ENCODE data around the gene FN3K. TPM values are rescaled to one million over a fixed set of nuclear protein-coding genes. Genes with fewer than 3 reads are reported as not detected.

The FN3K gene
- total RNA-seq, 1 donor from 2014 or later, result 40.6 TPM

GRCh38 chr17:82696259-82696658 is 39.2 kb upstream of the FN3K start:
- Mint-ChIP-seq H3K27me3 (peaks cover 32% of the 10 kb centered on the region), H3K36me3 (ENCODE audit: insufficient read depth) (peaks cover 16% of the 10 kb centered on the region), H3K4me3 (ENCODE audit: low read depth) (no peak overlapping the region), H3K4me1 (ENCODE audit: low read depth) (peaks cover 2% of the 10 kb centered on the region), H3K27ac (no peak overlapping the region), H3K9me3 (ENCODE audit: low read depth) (peaks cover 7% of the 10 kb centered on the region)
- TF ChIP-seq CTCF (IDR thresholded peaks at IDR 0.05; ENCODE audit: unreplicated experiment), result no peak
- DNase-seq (ENCODE audit: low spot score, unreplicated experiment), result no peak

DNA sequence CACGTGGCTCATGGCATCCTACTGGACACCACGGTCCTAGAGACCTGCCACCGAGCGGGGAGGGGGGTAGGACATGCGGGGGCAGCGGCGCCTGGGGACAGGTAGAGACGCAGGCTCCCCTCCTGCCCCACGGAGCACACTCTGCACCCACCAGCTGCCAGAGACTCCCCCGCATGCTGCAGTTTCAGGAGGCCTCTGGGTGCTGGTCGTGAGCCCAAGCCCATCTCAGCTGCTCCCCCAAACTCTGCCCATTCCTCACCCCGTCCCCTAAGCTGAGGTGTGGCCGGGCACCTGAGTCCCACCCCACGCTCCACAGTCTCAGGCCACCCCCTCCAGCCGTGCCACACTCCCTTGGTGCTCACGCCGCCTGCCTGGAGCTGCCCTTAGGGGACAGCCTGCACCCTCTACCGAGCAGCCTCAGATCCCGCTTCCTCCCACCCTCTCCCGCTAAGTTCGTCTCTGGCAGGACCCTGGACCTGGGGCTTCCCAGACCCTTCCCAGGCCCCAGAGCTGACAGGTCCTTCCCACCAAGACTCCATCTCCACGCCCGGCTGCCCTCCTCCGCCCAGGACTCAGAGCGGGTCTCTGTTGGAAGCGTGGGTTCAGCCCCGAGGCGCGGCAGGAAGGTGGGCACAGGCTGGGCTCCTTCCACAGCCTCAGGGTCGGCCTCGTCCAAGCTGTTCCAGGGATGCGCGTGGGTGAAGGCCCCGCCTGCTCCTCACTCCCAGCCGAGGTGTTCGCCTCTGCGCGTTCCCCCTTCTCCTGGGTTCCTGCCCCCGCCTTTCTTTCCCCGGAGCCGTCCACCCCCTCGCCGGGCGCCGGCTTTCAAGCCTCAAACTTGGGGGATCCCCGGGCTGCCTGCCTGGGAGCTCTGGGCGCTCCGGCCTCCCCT is 38.3 kb upstream of the FN3K start:
- peak overlapping the region; percentile 57 for H3K4me3 Mint-ChIP-seq (ENCODE audit: low read depth)
- H3K4me1 Mint-ChIP-seq (ENCODE audit: low read depth), result peaks cover 2% of the 10 kb centered on the region
- DNase-seq (ENCODE audit: low spot score, unreplicated experiment), result no peak
- peaks cover 32% of the 10 kb centered on the region for H3K27me3 Mint-ChIP-seq
- peaks cover 7% of the 10 kb centered on the region for H3K9me3 Mint-ChIP-seq (ENCODE audit: low read depth)
- TF ChIP-seq CTCF (IDR thresholded peaks at IDR 0.05; ENCODE audit: unreplicated experiment), result no peak
- peaks cover 14% of the 10 kb centered on the region for H3K36me3 Mint-ChIP-seq (ENCODE audit: insufficient read depth)
- no peak overlapping the region for H3K27ac Mint-ChIP-seq

GRCh38 chr17:82697808-82698064 is 37.7 kb upstream of the FN3K start:
- DNase-seq (ENCODE audit: low spot score, unreplicated experiment), result no peak
- peak overlapping the region; percentile 57 for H3K4me3 Mint-ChIP-seq (ENCODE audit: low read depth)
- peaks cover 14% of the 10 kb centered on the region for H3K36me3 Mint-ChIP-seq (ENCODE audit: insufficient read depth)
- TF ChIP-seq CTCF (IDR thresholded peaks at IDR 0.05; ENCODE audit: unreplicated experiment), result no peak
- peaks cover 2% of the 10 kb centered on the region for H3K4me1 Mint-ChIP-seq (ENCODE audit: low read depth)
- peaks cover 7% of the 10 kb centered on the region for H3K9me3 Mint-ChIP-seq (ENCODE audit: low read depth)
- no peak overlapping the region for H3K27ac Mint-ChIP-seq
- peaks cover 32% of the 10 kb centered on the region for H3K27me3 Mint-ChIP-seq

GRCh38 chr17:82698065-82698973 is 37.1 kb upstream of the FN3K start, which contains the start of gene RAB40B:
TSS of gene RAB40B (minus strand) at chr17:82698698. CDS start at chr17:82698596, 102 bp downstream.
- peak; percentile 99 for DNase-seq (ENCODE audit: low spot score, unreplicated experiment)
- peaks cover 7% of the 10 kb centered on the region for H3K9me3 Mint-ChIP-seq (ENCODE audit: low read depth)
- peaks cover 32% of the 10 kb centered on the region for H3K27me3 Mint-ChIP-seq
- H3K36me3 Mint-ChIP-seq (ENCODE audit: insufficient read depth), result peaks cover 14% of the 10 kb centered on the region
- peaks cover 2% of the 10 kb centered on the region for H3K4me1 Mint-ChIP-seq (ENCODE audit: low read depth)
- TF ChIP-seq CTCF (IDR thresholded peaks at IDR 0.05; ENCODE audit: unreplicated experiment), result no peak
- peak within 1 kb of the TSS; percentile 84 for H3K4me3 Mint-ChIP-seq (ENCODE audit: low read depth)
- H3K27ac Mint-ChIP-seq, result peak within 1 kb of the TSS; percentile 71

DNA sequence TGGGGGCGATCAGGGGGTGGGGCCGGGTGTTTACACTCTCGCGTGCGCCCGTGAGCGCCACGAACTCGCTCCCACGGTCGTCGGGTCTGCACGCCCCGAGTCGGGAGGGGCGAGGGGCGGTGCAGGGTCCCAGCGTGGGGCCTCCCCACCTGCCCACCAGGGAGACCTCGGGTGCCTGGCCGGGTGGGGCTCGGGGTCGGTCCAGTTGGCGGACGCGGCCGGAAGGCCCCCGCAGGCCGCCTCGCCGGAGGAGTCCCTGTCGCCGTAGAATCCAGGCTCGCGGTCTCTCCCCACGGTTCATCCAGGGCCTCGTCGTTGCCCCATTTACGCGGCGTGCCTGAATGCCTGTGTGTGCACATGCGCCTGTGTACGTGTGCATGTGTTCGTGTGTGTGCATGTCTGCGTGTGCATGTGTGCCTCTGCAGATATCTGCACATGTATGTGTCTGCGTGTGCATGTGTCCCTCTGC is 36.4 kb upstream of the FN3K start:
- Mint-ChIP-seq H3K4me1 (ENCODE audit: low read depth) (peaks cover 2% of the 10 kb centered on the region), H3K36me3 (ENCODE audit: insufficient read depth) (peaks cover 12% of the 10 kb centered on the region), H3K4me3 (ENCODE audit: low read depth) (peak overlapping the region; percentile 84), H3K9me3 (ENCODE audit: low read depth) (peaks cover 7% of the 10 kb centered on the region), H3K27me3 (peaks cover 32% of the 10 kb centered on the region), H3K27ac (peak overlapping the region; percentile 71)
- TF ChIP-seq CTCF (IDR thresholded peaks at IDR 0.05; ENCODE audit: unreplicated experiment), result no peak
- no peak for DNase-seq (ENCODE audit: low spot score, unreplicated experiment)

Data from progenitor cell of endocrine pancreas (in vitro differentiated cells).